Liver (tissue), 3 donors: ENCODE measurements around the gene BTRC.
"Not testable (repeated sequence)": the region's sequence is repeated elsewhere in the genome, so short reads cannot be mapped to it uniquely, and the experiment has no call there.

Experiments used
- EGR1 ChIP-seq, 2 donors: IDR thresholded peaks; 2 replicates each; pipeline ENCODE4 v1.6.1; 2016 to 2018; ENCODE audit warnings: antibody characterized with exemption in 2 of 2, low read depth in 2 of 2
- FOXA1 ChIP-seq: IDR thresholded peaks from 2 replicates; pipeline ENCODE4 v1.6.1; 2016; ENCODE audit warnings: antibody characterized with exemption
- FOXA2 ChIP-seq: IDR thresholded peaks from 2 replicates; pipeline ENCODE4 v1.6.1; 2016; ENCODE audit warnings: antibody characterized with exemption
- JUND ChIP-seq, 2 donors: IDR thresholded peaks; 2 replicates each; pipeline ENCODE4 v1.6.1; 2016; ENCODE audit warnings: antibody characterized with exemption in 2 of 2
- RAD21 ChIP-seq, 2 donors: IDR thresholded peaks; 2 replicates each; pipeline ENCODE4 v1.6.1; 2016; ENCODE audit warnings: antibody characterized with exemption in 2 of 2, mild to moderate bottlenecking in 2 of 2
- TAF1 ChIP-seq: conservative IDR thresholded peaks from 2 replicates; pipeline ENCODE4 v1.6.1; 2016; ENCODE audit warnings: antibody characterized with exemption, mild to moderate bottlenecking
- YY1 ChIP-seq: IDR thresholded peaks from 2 replicates; pipeline ENCODE4 v1.6.1; 2016; ENCODE audit warnings: antibody characterized with exemption, mild to moderate bottlenecking
- TF ChIP-seq, protein P1 (sequence below): IDR thresholded peaks from 2 replicates; pipeline ENCODE4 v1.6.1; 2016; ENCODE audit warnings: antibody characterized with exemption
- TF ChIP-seq, protein P2 (sequence below): fragments of 150-350 bp; IDR thresholded peaks from 2 replicates; pipeline ENCODE4 v1.5.1; 2017; ENCODE audit warnings: improper control_type of control experiment, low read depth, low read length; ENCODE audit not compliant: missing input control
- TF ChIP-seq, protein P3 (sequence below): IDR thresholded peaks from 2 replicates; pipeline ENCODE4 v1.6.1; 2016; ENCODE audit warnings: antibody characterized with exemption
- TF ChIP-seq, protein P4 (sequence below): IDR thresholded peaks from 2 replicates; pipeline ENCODE4 v1.6.1; 2016; ENCODE audit warnings: antibody characterized with exemption
- TF ChIP-seq, protein P5 (sequence below): IDR thresholded peaks from 2 replicates; pipeline ENCODE4 v1.6.1; 2016; ENCODE audit warnings: antibody characterized with exemption, mild to moderate bottlenecking
- donor health status: healthy.
- donor health status: healthy.

DNA sequence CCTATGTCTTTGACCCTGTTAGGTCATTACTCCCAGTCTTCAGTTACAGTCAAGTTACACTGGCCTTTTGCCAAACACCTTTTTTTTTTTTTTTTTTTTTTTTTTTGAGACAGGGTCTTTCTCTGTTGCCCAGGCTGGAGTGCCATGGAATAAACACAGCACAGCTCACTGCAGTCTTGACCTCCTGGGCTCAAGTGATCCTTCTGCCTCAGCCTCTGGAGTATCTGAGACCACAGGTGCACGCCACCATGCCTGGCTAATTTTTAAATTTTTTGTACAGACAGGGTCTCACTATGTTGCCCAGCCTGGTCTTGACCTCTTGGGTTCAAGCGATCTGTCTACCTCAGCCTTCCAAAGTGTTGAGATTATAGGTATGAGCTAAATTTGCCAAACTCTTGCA, 35.6 kb downstream of the BTRC start:
- TF ChIP-seq, protein P1, sequence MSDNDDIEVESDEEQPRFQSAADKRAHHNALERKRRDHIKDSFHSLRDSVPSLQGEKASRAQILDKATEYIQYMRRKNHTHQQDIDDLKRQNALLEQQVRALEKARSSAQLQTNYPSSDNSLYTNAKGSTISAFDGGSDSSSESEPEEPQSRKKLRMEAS, result not testable (repeated sequence)
- TF ChIP-seq, protein P2, sequence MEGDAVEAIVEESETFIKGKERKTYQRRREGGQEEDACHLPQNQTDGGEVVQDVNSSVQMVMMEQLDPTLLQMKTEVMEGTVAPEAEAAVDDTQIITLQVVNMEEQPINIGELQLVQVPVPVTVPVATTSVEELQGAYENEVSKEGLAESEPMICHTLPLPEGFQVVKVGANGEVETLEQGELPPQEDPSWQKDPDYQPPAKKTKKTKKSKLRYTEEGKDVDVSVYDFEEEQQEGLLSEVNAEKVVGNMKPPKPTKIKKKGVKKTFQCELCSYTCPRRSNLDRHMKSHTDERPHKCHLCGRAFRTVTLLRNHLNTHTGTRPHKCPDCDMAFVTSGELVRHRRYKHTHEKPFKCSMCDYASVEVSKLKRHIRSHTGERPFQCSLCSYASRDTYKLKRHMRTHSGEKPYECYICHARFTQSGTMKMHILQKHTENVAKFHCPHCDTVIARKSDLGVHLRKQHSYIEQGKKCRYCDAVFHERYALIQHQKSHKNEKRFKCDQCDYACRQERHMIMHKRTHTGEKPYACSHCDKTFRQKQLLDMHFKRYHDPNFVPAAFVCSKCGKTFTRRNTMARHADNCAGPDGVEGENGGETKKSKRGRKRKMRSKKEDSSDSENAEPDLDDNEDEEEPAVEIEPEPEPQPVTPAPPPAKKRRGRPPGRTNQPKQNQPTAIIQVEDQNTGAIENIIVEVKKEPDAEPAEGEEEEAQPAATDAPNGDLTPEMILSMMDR, result not testable (repeated sequence)
- TF ChIP-seq RAD21 (IDR thresholded peaks at IDR 0.05); EGR1 (IDR thresholded peaks at IDR 0.05; ENCODE audit: low read depth in 2 of 2); TAF1; FOXA1; YY1; FOXA2; JUND (IDR thresholded peaks at IDR 0.05): not testable (repeated sequence)
- TF ChIP-seq, protein P3, sequence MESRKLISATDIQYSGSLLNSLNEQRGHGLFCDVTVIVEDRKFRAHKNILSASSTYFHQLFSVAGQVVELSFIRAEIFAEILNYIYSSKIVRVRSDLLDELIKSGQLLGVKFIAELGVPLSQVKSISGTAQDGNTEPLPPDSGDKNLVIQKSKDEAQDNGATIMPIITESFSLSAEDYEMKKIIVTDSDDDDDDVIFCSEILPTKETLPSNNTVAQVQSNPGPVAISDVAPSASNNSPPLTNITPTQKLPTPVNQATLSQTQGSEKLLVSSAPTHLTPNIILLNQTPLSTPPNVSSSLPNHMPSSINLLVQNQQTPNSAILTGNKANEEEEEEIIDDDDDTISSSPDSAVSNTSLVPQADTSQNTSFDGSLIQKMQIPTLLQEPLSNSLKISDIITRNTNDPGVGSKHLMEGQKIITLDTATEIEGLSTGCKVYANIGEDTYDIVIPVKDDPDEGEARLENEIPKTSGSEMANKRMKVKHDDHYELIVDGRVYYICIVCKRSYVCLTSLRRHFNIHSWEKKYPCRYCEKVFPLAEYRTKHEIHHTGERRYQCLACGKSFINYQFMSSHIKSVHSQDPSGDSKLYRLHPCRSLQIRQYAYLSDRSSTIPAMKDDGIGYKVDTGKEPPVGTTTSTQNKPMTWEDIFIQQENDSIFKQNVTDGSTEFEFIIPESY, result not testable (repeated sequence)
- TF ChIP-seq, protein P4, sequence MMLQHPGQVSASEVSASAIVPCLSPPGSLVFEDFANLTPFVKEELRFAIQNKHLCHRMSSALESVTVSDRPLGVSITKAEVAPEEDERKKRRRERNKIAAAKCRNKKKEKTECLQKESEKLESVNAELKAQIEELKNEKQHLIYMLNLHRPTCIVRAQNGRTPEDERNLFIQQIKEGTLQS, result not testable (repeated sequence)
- TF ChIP-seq, protein P5, sequence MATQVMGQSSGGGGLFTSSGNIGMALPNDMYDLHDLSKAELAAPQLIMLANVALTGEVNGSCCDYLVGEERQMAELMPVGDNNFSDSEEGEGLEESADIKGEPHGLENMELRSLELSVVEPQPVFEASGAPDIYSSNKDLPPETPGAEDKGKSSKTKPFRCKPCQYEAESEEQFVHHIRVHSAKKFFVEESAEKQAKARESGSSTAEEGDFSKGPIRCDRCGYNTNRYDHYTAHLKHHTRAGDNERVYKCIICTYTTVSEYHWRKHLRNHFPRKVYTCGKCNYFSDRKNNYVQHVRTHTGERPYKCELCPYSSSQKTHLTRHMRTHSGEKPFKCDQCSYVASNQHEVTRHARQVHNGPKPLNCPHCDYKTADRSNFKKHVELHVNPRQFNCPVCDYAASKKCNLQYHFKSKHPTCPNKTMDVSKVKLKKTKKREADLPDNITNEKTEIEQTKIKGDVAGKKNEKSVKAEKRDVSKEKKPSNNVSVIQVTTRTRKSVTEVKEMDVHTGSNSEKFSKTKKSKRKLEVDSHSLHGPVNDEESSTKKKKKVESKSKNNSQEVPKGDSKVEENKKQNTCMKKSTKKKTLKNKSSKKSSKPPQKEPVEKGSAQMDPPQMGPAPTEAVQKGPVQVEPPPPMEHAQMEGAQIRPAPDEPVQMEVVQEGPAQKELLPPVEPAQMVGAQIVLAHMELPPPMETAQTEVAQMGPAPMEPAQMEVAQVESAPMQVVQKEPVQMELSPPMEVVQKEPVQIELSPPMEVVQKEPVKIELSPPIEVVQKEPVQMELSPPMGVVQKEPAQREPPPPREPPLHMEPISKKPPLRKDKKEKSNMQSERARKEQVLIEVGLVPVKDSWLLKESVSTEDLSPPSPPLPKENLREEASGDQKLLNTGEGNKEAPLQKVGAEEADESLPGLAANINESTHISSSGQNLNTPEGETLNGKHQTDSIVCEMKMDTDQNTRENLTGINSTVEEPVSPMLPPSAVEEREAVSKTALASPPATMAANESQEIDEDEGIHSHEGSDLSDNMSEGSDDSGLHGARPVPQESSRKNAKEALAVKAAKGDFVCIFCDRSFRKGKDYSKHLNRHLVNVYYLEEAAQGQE, result not testable (repeated sequence)
